AG20443 (cell line): Measurements from ENCODE around the gene KCTD16.

ENCODE experiments used
- DNase-seq: peaks from one replicate; pipeline ENCODE4 v3.0.0; 2012; ENCODE audit warnings: low spot score, mixed read lengths

KCTD16 gene

GRCh38 chr5:144531188-144531587, 360.5 kb downstream of the KCTD16 start:
- DNase-seq = no peak
